ENCODE measurements around the gene PKHD1. TPM values are rescaled to one million over a fixed set of nuclear protein-coding genes. Genes with fewer than 3 reads are reported as not detected.

The PKHD1 gene
- total and polyA plus RNA-seq, 2 of the 8 experiments (the other 6 are each of a cell fraction or from before 2014, with no cell fraction given), result 0.06 to 0.09 TPM

GRCh38 chr6:51893366-51893765 is 194.0 kb downstream of the PKHD1 start:
- Histone ChIP-seq H2BK5ac (ENCODE audit: low read depth, low read length) (no peak overlapping the region), H4K5ac (ENCODE audit: insufficient read length, low read depth, low read length) (no peak overlapping the region), H3K9me3 (ENCODE audit: insufficient read depth in 2 of 2, low read depth in 1 of 2, low read length in 1 of 2) (peaks cover 3 to 5% of the 10 kb centered on the region in 2 experiments; a peak in 1 of 4 replicates), H3K4me2 (ENCODE audit: insufficient read depth in 1 of 2, low read depth in 2 of 2, low read length in 2 of 2) (no peak overlapping the region), H3K79me1 (ENCODE audit: low read depth, low read length) (no peaks in the 10 kb centered on the region), H4K20me1 (replicated peaks in 1 of 2; ENCODE audit: control insufficient read depth in 1 of 2, insufficient read depth in 2 of 2, low read length in 2 of 2) (no peaks in the 10 kb centered on the region), H3K4me3 (ENCODE audit: extremely low read depth in 1 of 4, insufficient read depth in 2 of 4, low read depth in 3 of 4, low read length in 4 of 4) (no peak overlapping the region), H3K9ac (replicated peaks in 1 of 4; ENCODE audit: extremely low read depth in 1 of 4, low read depth in 3 of 4, low read length in 3 of 4) (no peak overlapping the region), H3K79me2 (ENCODE audit: control insufficient read depth in 1 of 2, insufficient read depth in 2 of 2, low read length in 2 of 2) (no peaks in the 10 kb centered on the region), H3K36me3 (ENCODE audit: control insufficient read depth in 2 of 4, insufficient read depth in 4 of 4, low read length in 3 of 4) (no peaks in the 10 kb centered on the region), H3K23ac (ENCODE audit: insufficient read length) (no peak overlapping the region), H3K23me2 (ENCODE audit: low read depth, low read length) (no peaks in the 10 kb centered on the region), H4K8ac (ENCODE audit: extremely low read depth, insufficient read depth, low read length) (no peak overlapping the region), H2BK15ac (ENCODE audit: low read length) (no peak overlapping the region), H4K91ac (replicated peaks; ENCODE audit: insufficient read length, low read length) (no peak overlapping the region), H3K14ac (ENCODE audit: insufficient read length) (no peak overlapping the region), H2AK5ac (ENCODE audit: low read depth, low read length) (no peak overlapping the region), H3K27me3 (replicated peaks in 1 of 4; ENCODE audit: control insufficient read depth in 3 of 4, extremely low read depth in 1 of 4, insufficient read depth in 3 of 4, low read length in 3 of 4) (no peaks in the 10 kb centered on the region), H2BK120ac (replicated peaks; ENCODE audit: low read depth, low read length) (no peak overlapping the region), H3K27ac (ENCODE audit: low read depth, low read length) (no peak overlapping the region), H3K18ac (ENCODE audit: extremely low read depth, low read length) (no peak overlapping the region), H2AFZ (ENCODE audit: low read length) (no peak overlapping the region), H3K56ac (replicated peaks; ENCODE audit: insufficient read length, low read depth, low read length) (no peak overlapping the region), H3K4ac (replicated peaks; ENCODE audit: insufficient read length, low read depth, low read length) (no peak overlapping the region), H2BK20ac (ENCODE audit: low read length) (no peak overlapping the region), H2BK12ac (ENCODE audit: low read depth, low read length) (no peak overlapping the region), H3K4me1 (replicated peaks in 1 of 4; ENCODE audit: control insufficient read depth in 3 of 4, insufficient read depth in 4 of 4, low read length in 3 of 4) (no peaks in the 10 kb centered on the region)
- DNase-seq (ENCODE audit: low read depth in 1 of 2, low spot score in 2 of 2) (no peak), FAIRE-seq (no peak)
- POLR2A ChIA-PET (ENCODE audit: partially characterized antibody), result no interaction called here
- CTCF ChIA-PET (ENCODE audit: partially characterized antibody), result interaction anchor here (0.6 to 1.5 kb wide), 6 partner anchors 11 to 1512 kb away, joined by 3 to 4 read pairs (median 4); no protein-coding TSS in a partner anchor
- 92% methylated on average over 4 of the region's 4 CpGs; no CpG with 5 or more reads in 1 of the 2 experiments for WGBS, 2 experiments (ENCODE audit: extremely low coverage in 1 of 2, insufficient coverage in 1 of 2, insufficient read length in 1 of 2, insufficient replicate concordance in 2 of 2, low coverage in 1 of 2, low lambda C conversion rate in 2 of 2, missing lambda C conversion rate in 1 of 2)
- TF ChIP-seq EP300 (IDR thresholded peaks at IDR 0.05; ENCODE audit: borderline replicate concordance in 1 of 2, low read depth in 2 of 2, low read length in 2 of 2) (no peak), TCF12 (IDR thresholded peaks at IDR 0.05; ENCODE audit: low read depth, low read length) (no peak), NANOG (IDR thresholded peaks at IDR 0.05; ENCODE audit: insufficient read depth, low read depth, low read length, poor library complexity, severe bottlenecking) (no peak), CHD1 (IDR thresholded peaks at IDR 0.05; ENCODE audit: low read depth, low read length) (no peak), TAF7 (optimal IDR thresholded peaks at IDR 0.05; ENCODE audit: borderline replicate concordance, low read depth, low read length) (no peak), KDM1A (IDR thresholded peaks at IDR 0.05; ENCODE audit: borderline replicate concordance, low read length) (no peak), CBX5 (IDR thresholded peaks at IDR 0.05; ENCODE audit: low read depth, low read length) (no peak)

All from H1 (cell line).